MCF 10A (cell line): ENCODE measurements around the gene CNNM2. TPM values are rescaled to one million over a fixed set of nuclear protein-coding genes. Genes with fewer than 3 reads are reported as not detected.
"Not testable (repeated sequence)": the region's sequence is repeated elsewhere in the genome, so short reads cannot be mapped to it uniquely, and the experiment has no call there.

ENCODE experiments used
- BruUV-seq: library from RNA; stranded (reverse); fragments of 400-500 nt; replicated peaks from 2 replicates; lab custom pipeline; 2021; lab: Mats Ljungman, UMichigan
- CTCF ChIA-PET: fragments of 300-600 bp; sonication (Branson Sonifier 250); formaldehyde crosslinking; extraction: SDS; loops from one replicate; lab custom pipeline; 2021; ENCODE audit warnings: antibody characterized with exemption, inconsistent platforms; lab: Yijun Ruan, JAX
- POLR2A ChIA-PET: fragments of 300-600, 350-650 bp; sonication (Branson Sonifier 250); formaldehyde crosslinking; extraction: SDS; loops from one replicate; lab custom pipeline; 2020; ENCODE audit warnings: antibody characterized with exemption, inconsistent platforms; lab: Yijun Ruan, JAX
- DNase-seq: peaks from one replicate; pipeline ENCODE4 v3.0.0-alpha.2; 2018; ENCODE audit not compliant: unreplicated experiment
- H3K27ac Mint-ChIP-seq: one replicate; pipeline ENCODE4 v1.8.0; 2022; ENCODE audit warnings: mild to moderate bottlenecking, low read depth, mixed read lengths; ENCODE audit not compliant: unreplicated experiment
- H3K27me3 Mint-ChIP-seq: one replicate; pipeline ENCODE4 v1.8.0; 2022; ENCODE audit warnings: mixed read lengths; ENCODE audit not compliant: insufficient read depth, unreplicated experiment
- H3K36me3 Mint-ChIP-seq: one replicate; pipeline ENCODE4 v1.8.0; 2022; ENCODE audit warnings: mild to moderate bottlenecking, moderate library complexity, mixed read lengths; ENCODE audit not compliant: insufficient read depth, unreplicated experiment
- H3K4me1 Mint-ChIP-seq: one replicate; pipeline ENCODE4 v1.8.0; 2022; ENCODE audit warnings: mixed read lengths; ENCODE audit not compliant: insufficient read depth, unreplicated experiment
- H3K4me3 Mint-ChIP-seq: one replicate; pipeline ENCODE4 v1.8.0; 2022; ENCODE audit warnings: mild to moderate bottlenecking, moderate library complexity, mixed read lengths; ENCODE audit not compliant: unreplicated experiment
- H3K9me3 Mint-ChIP-seq: one replicate; pipeline ENCODE4 v1.8.0; 2022; ENCODE audit warnings: mixed read lengths; ENCODE audit not compliant: unreplicated experiment
- intact Hi-C: fragments of 100-400 bp; cut with micrococcal nuclease; formaldehyde crosslinking; loops from 2 replicates; pipeline ENCODE4 v1.14.1; 2022
- total RNA-seq: library from RNA; stranded (reverse); gene quantifications from 2 replicates; pipeline ENCODE4 v1.2.3, GENCODE V29; 2022
- TF ChIP-seq, protein P1 (sequence below): fragments of 200-600 bp; IDR thresholded peaks from one replicate; pipeline ENCODE4 v1.8.0; 2022; ENCODE audit warnings: antibody characterized with exemption, mild to moderate bottlenecking; ENCODE audit not compliant: unreplicated experiment

Gene CNNM2
- total RNA-seq, 1 experiment from 2014 or later, result 5.6 TPM

DNA sequence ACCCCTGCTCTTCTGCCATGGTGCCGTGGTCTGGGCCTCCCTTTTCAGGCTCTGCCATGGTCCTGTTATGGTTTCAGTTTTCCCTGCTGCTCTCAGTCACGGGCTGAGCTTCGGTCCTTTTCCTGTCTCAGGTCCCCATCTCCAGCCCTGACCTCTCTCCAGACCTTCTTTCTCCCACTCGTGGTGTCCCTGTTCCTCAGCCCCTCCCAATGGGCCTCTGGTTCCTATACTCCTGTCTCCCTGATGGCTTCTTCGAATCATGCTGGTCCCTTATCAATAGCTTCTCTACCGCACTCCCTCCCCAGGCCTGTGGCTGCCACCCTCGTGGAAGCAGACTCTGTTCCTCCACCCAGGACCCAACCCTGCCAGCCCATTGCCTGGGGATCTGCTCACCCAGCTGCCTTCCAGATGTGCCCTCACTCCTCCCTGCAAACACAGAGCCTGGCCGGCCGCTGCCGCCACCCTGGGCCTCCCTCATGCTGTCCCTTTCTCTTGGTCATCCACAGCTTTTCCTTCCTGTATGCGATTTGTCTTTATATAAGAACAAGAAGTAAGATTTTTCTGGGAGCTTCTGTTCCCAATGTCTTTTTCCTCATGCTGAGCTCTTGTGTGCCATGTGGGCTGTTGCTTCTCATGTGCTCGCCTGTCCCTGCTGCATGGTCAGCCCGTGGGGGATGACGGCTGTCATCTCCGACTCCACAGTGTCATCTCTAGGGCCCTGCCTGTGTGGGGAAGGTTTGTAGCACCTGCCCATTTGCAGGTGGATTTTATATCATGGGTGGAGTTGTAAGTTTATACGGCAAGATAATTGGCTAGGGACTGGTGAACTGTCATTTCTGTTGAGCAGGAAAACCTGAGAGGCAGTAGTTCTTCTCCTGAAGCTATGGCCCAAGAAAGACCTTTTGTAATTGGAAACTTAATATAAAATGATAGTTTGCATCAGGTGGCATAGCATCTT lies 148.3 kb downstream of the CNNM2 start:
- DNase-seq, result no peak
- TF ChIP-seq, protein P1, sequence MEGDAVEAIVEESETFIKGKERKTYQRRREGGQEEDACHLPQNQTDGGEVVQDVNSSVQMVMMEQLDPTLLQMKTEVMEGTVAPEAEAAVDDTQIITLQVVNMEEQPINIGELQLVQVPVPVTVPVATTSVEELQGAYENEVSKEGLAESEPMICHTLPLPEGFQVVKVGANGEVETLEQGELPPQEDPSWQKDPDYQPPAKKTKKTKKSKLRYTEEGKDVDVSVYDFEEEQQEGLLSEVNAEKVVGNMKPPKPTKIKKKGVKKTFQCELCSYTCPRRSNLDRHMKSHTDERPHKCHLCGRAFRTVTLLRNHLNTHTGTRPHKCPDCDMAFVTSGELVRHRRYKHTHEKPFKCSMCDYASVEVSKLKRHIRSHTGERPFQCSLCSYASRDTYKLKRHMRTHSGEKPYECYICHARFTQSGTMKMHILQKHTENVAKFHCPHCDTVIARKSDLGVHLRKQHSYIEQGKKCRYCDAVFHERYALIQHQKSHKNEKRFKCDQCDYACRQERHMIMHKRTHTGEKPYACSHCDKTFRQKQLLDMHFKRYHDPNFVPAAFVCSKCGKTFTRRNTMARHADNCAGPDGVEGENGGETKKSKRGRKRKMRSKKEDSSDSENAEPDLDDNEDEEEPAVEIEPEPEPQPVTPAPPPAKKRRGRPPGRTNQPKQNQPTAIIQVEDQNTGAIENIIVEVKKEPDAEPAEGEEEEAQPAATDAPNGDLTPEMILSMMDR, result no peak
- intact Hi-C loops, result loop anchor here (10.0 kb wide), 1 partner anchor 418 kb away; no protein-coding TSS in a partner anchor
- CTCF ChIA-PET, result interaction anchor here (0.6 to 1.6 kb wide), 6 partner anchors 26 to 153 kb away, joined by 3 to 6 read pairs (median 4); partner anchors contain the start of gene CNNM2
- H3K27ac Mint-ChIP-seq, result no peak overlapping the region
- H3K4me3 Mint-ChIP-seq, result no peak overlapping the region
- no peaks in the 10 kb centered on the region for H3K36me3 Mint-ChIP-seq
- no peaks in the 10 kb centered on the region for H3K27me3 Mint-ChIP-seq
- POLR2A ChIA-PET, result interaction anchor here (1.0 to 1.5 kb wide), 2 partner anchors 9 to 148 kb away, joined by 3 to 5 read pairs; partner anchors contain the start of gene CNNM2
- H3K4me1 Mint-ChIP-seq, result no peaks in the 10 kb centered on the region
- H3K9me3 Mint-ChIP-seq, result no peaks in the 10 kb centered on the region
- no TSS peak for BruUV-seq

GRCh38 chr10:103067099-103067477 lies 149.0 kb downstream of the CNNM2 start:
- not testable (repeated sequence) for H3K36me3 Mint-ChIP-seq, DNase-seq, H3K27ac Mint-ChIP-seq, H3K9me3 Mint-ChIP-seq, H3K4me1 Mint-ChIP-seq, H3K4me3 Mint-ChIP-seq, BruUV-seq, H3K27me3 Mint-ChIP-seq
- ChIA-PET POLR2A (interaction anchor here (1.5 kb wide), 1 partner anchor 149 kb away, joined by 5 read pairs; the partner anchor contains the start of gene CNNM2), CTCF (interaction anchor here (0.6 to 1.6 kb wide), 4 partner anchors 58 to 153 kb away, joined by 3 to 6 read pairs (median 4); partner anchors contain the start of gene CNNM2)
- intact Hi-C loops, result loop anchor here (10.0 kb wide), 1 partner anchor 418 kb away; no protein-coding TSS in a partner anchor

DNA sequence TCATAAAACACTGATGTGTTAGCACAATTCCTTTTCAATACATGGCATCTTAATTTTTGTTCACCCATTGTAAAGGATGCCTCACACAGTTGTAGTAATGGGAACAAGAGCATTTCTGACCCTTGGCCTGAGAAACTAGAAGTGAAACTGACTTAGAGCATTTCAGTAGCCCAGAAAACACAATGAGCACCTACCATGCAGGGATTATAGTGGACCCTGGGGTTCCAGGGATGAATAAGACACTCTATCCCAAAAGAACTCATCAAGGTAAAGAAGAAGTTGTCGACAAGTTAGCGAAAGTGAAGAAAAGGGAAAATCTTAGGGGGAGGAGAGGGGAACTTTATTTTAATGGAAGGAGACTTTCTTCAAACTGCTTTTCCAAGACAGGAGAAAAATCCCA lies 149.4 kb downstream of the CNNM2 start:
- intact Hi-C loops, result loop anchor here (10.0 kb wide), 1 partner anchor 417 kb away; no protein-coding TSS in a partner anchor
- Mint-ChIP-seq H3K27me3 (no peaks in the 10 kb centered on the region), H3K36me3 (no peaks in the 10 kb centered on the region), H3K9me3 (no peaks in the 10 kb centered on the region), H3K4me1 (no peaks in the 10 kb centered on the region), H3K4me3 (no peak overlapping the region), H3K27ac (no peak overlapping the region)
- TF ChIP-seq, protein P1, result no peak
- no peak for DNase-seq
- CTCF ChIA-PET, result interaction anchor here (1.0 to 1.8 kb wide), 4 partner anchors 149 to 236 kb away, joined by 3 to 4 read pairs (median 3); partner anchors contain the start of gene CNNM2
- POLR2A ChIA-PET, result interaction anchor here (1.5 kb wide), 1 partner anchor 150 kb away, joined by 5 read pairs; the partner anchor contains the start of gene CNNM2
- no TSS peak for BruUV-seq

- H3K4me1 Mint-ChIP-seq, result no peaks in the 10 kb centered on the region
- intact Hi-C loops, result loop anchor here (2.0 to 10.0 kb wide), 2 partner anchors 339 to 417 kb away; no protein-coding TSS in a partner anchor
- no TSS peak for BruUV-seq
- no peak for DNase-seq
- no peaks in the 10 kb centered on the region for H3K9me3 Mint-ChIP-seq
- H3K4me3 Mint-ChIP-seq, result no peak overlapping the region
- CTCF ChIA-PET, result interaction anchor here (0.7 to 3.9 kb wide), 7 partner anchors 18 to 236 kb away, joined by 3 to 52 read pairs (median 4); partner anchors contain the start of gene CNNM2
- no peaks in the 10 kb centered on the region for H3K36me3 Mint-ChIP-seq
- TF ChIP-seq, protein P1, result no peak
- no peaks in the 10 kb centered on the region for H3K27me3 Mint-ChIP-seq
- POLR2A ChIA-PET, result interaction anchor here (2.8 kb wide), 1 partner anchor 150 kb away, joined by 13 read pairs; the partner anchor contains the start of gene CNNM2
- no peak overlapping the region for H3K27ac Mint-ChIP-seq
These were observed 149.9 kb downstream of the CNNM2 start for GRCh38 chr10:103067956-103068355.
